GM19438 (cell line): ENCODE measurements around the gene TEX28.
"Not testable (repeated sequence)": the region's sequence is repeated elsewhere in the genome, so short reads cannot be mapped to it uniquely, and the experiment has no call there.

ENCODE experiments used
- ATAC-seq: cut with Tn5 transposase; IDR thresholded peaks from one replicate; pipeline ENCODE4 v1.9.1; 2021; ENCODE audit warnings: low read depth; ENCODE audit not compliant: unreplicated experiment

The TEX28 gene

GRCh38 chrX:154294791-154295574 is at the start of gene TEX28:
Gene TEX28, minus strand, starts transcription at chrX:154295124. Its CDS starts 3,007 bp downstream, at chrX:154292117.
- no peak for ATAC-seq

GRCh38 chrX:154343620-154344019 is 48.7 kb upstream of the TEX28 start:
- ATAC-seq, result peak; percentile 40

- ATAC-seq, result not testable (repeated sequence)
Observed at GRCh38 chrX:154343063-154343462, 48.1 kb upstream of the TEX28 start.

GRCh38 chrX:154341399-154342298 is 46.7 kb upstream of the TEX28 start:
- ATAC-seq, result peak; percentile 66

GRCh38 chrX:154334496-154334895 is 39.6 kb upstream of the TEX28 start:
- no peak for ATAC-seq

GRCh38 chrX:154333837-154334271 is 38.9 kb upstream of the TEX28 start:
- peak; percentile 75 for ATAC-seq

GRCh38 chrX:154333116-154333515 is 38.2 kb upstream of the TEX28 start:
- no peak for ATAC-seq

GRCh38 chrX:154332561-154332960 is 37.6 kb upstream of the TEX28 start:
- ATAC-seq, result no peak

GRCh38 chrX:154329294-154329693 is 34.4 kb upstream of the TEX28 start:
- ATAC-seq, result no peak

GRCh38 chrX:154328646-154329045 is 33.7 kb upstream of the TEX28 start:
- ATAC-seq, result no peak

- ATAC-seq, result no peak
Observed at GRCh38 chrX:154327038-154327820, 32.3 kb upstream of the TEX28 start.

GRCh38 chrX:154325541-154325940 is 30.6 kb upstream of the TEX28 start:
- no peak for ATAC-seq

- ATAC-seq, result no peak
Observed at GRCh38 chrX:154323537-154323936, 28.6 kb upstream of the TEX28 start.

GRCh38 chrX:154322890-154323289 is 28.0 kb upstream of the TEX28 start:
- no peak for ATAC-seq

GRCh38 chrX:154321594-154321993 is 26.7 kb upstream of the TEX28 start:
- ATAC-seq, result no peak

- ATAC-seq, result no peak
Observed at GRCh38 chrX:154321152-154321551, 26.2 kb upstream of the TEX28 start.

- no peak for ATAC-seq
Observed at GRCh38 chrX:154320406-154320805, 25.5 kb upstream of the TEX28 start.

- ATAC-seq, result no peak
Observed at GRCh38 chrX:154317391-154317995, 22.6 kb upstream of the TEX28 start.

GRCh38 chrX:154315416-154315815 is 20.5 kb upstream of the TEX28 start:
- ATAC-seq, result no peak

- no peak for ATAC-seq
Observed at GRCh38 chrX:154313147-154313546, 18.2 kb upstream of the TEX28 start.
